Stomach smooth muscle (tissue), 2 donors: ENCODE results near the gene SH3BP4.

Experiments used
- H3K27ac ChIP-seq: one replicate; pipeline ENCODE4 v1.7.0; 2013; ENCODE audit warnings: mild to moderate bottlenecking, low read length, inconsistent platforms
- H3K27me3 ChIP-seq, 2 donors: one replicate each; pipeline ENCODE4 v1.7.0; 2013; ENCODE audit warnings: low read length in 2 of 2; ENCODE audit not compliant: insufficient read depth in 2 of 2, control insufficient read depth in 1 of 2
- H3K36me3 ChIP-seq, 2 donors: one replicate each; pipeline ENCODE4 v1.7.0; 2013; ENCODE audit warnings: low read length in 2 of 2; ENCODE audit not compliant: control insufficient read depth in 2 of 2, insufficient read depth in 2 of 2
- H3K4me1 ChIP-seq: one replicate; pipeline ENCODE4 v1.7.0; 2013; ENCODE audit warnings: low read length; ENCODE audit not compliant: control insufficient read depth, insufficient read depth
- H3K4me3 ChIP-seq, 2 donors: one replicate each; pipeline ENCODE4 v1.7.0; 2013; ENCODE audit warnings: low read length in 2 of 2
- H3K9ac ChIP-seq, 2 donors: one replicate each; pipeline ENCODE4 v1.7.0; 2013; ENCODE audit warnings: low read length in 2 of 2, mild to moderate bottlenecking in 1 of 2
- H3K9me3 ChIP-seq, 2 donors: one replicate each; pipeline ENCODE4 v1.7.0; 2013; ENCODE audit warnings: low read length in 2 of 2; ENCODE audit not compliant: control insufficient read depth in 2 of 2
- donor health status: healthy.
- donor health status: Pancreatic carcinoma.

The SH3BP4 gene

GRCh38 chr2:234967201-234967869 lies 15.5 kb downstream of the SH3BP4 start:
- Histone ChIP-seq H3K27ac (no peak overlapping the region), H3K9ac (no peak overlapping the region), H3K9me3 (no peaks in the 10 kb centered on the region), H3K4me3 (no peak overlapping the region), H3K36me3 (no peaks in the 10 kb centered on the region), H3K27me3 (no peaks in the 10 kb centered on the region), H3K4me1 (peaks cover 11% of the 10 kb centered on the region)

GRCh38 chr2:234967870-234968208 lies 16.0 kb downstream of the SH3BP4 start:
- Histone ChIP-seq H3K4me1 (peaks cover 11% of the 10 kb centered on the region), H3K9me3 (no peaks in the 10 kb centered on the region), H3K27ac (no peak overlapping the region), H3K36me3 (no peaks in the 10 kb centered on the region), H3K4me3 (no peak overlapping the region), H3K9ac (no peak overlapping the region), H3K27me3 (no peaks in the 10 kb centered on the region)

- Histone ChIP-seq H3K36me3 (no peaks in the 10 kb centered on the region), H3K9ac (no peak overlapping the region), H3K9me3 (no peaks in the 10 kb centered on the region), H3K27me3 (no peaks in the 10 kb centered on the region), H3K27ac (no peak overlapping the region), H3K4me1 (peaks cover 7% of the 10 kb centered on the region), H3K4me3 (no peak overlapping the region)
These were observed 17.0 kb downstream of the SH3BP4 start for GRCh38 chr2:234968631-234969305.

GRCh38 chr2:234969306-234970098 lies 17.7 kb downstream of the SH3BP4 start:
- no peak overlapping the region for H3K9ac ChIP-seq
- no peaks in the 10 kb centered on the region for H3K9me3 ChIP-seq
- no peak overlapping the region for H3K4me3 ChIP-seq
- H3K4me1 ChIP-seq, result peaks cover 6% of the 10 kb centered on the region
- H3K36me3 ChIP-seq, result no peaks in the 10 kb centered on the region
- H3K27ac ChIP-seq, result no peak overlapping the region
- no peaks in the 10 kb centered on the region for H3K27me3 ChIP-seq

GRCh38 chr2:234970099-234970440 lies 18.3 kb downstream of the SH3BP4 start:
- H3K27me3 ChIP-seq, result no peaks in the 10 kb centered on the region
- no peaks in the 10 kb centered on the region for H3K36me3 ChIP-seq
- peaks cover 12% of the 10 kb centered on the region for H3K4me1 ChIP-seq
- H3K9me3 ChIP-seq, result no peaks in the 10 kb centered on the region
- no peak overlapping the region for H3K4me3 ChIP-seq
- no peak overlapping the region for H3K9ac ChIP-seq
- no peak overlapping the region for H3K27ac ChIP-seq

GRCh38 chr2:234970477-234970882 lies 18.7 kb downstream of the SH3BP4 start:
- peaks cover 16% of the 10 kb centered on the region for H3K4me1 ChIP-seq
- no peak overlapping the region for H3K4me3 ChIP-seq
- H3K27me3 ChIP-seq, result no peaks in the 10 kb centered on the region
- no peak overlapping the region for H3K9ac ChIP-seq
- H3K36me3 ChIP-seq, result no peaks in the 10 kb centered on the region
- H3K9me3 ChIP-seq, result no peaks in the 10 kb centered on the region
- H3K27ac ChIP-seq, result no peak overlapping the region

GRCh38 chr2:234971496-234971895 lies 19.7 kb downstream of the SH3BP4 start:
- H3K27ac ChIP-seq, result no peak overlapping the region
- H3K36me3 ChIP-seq, result no peaks in the 10 kb centered on the region
- no peaks in the 10 kb centered on the region for H3K9me3 ChIP-seq
- no peak overlapping the region for H3K4me3 ChIP-seq
- peaks cover 17% of the 10 kb centered on the region for H3K4me1 ChIP-seq
- H3K27me3 ChIP-seq, result no peaks in the 10 kb centered on the region
- H3K9ac ChIP-seq, result no peak overlapping the region

- no peaks in the 10 kb centered on the region for H3K9me3 ChIP-seq
- H3K27ac ChIP-seq, result no peak overlapping the region
- no peaks in the 10 kb centered on the region for H3K27me3 ChIP-seq
- no peak overlapping the region for H3K9ac ChIP-seq
- peaks cover 19% of the 10 kb centered on the region for H3K4me1 ChIP-seq
- no peaks in the 10 kb centered on the region for H3K36me3 ChIP-seq
- H3K4me3 ChIP-seq, result no peak overlapping the region
These were observed 21.2 kb downstream of the SH3BP4 start for GRCh38 chr2:234973008-234973407.

GRCh38 chr2:234974501-234975385 lies 22.9 kb downstream of the SH3BP4 start:
- Histone ChIP-seq H3K9ac (no peak overlapping the region), H3K9me3 (peaks cover 0 to 4% of the 10 kb centered on the region in 2 donors), H3K36me3 (no peaks in the 10 kb centered on the region), H3K4me1 (peaks cover 32% of the 10 kb centered on the region), H3K4me3 (peak overlapping the region in 1 of 2 donors; percentile 29), H3K27me3 (no peaks in the 10 kb centered on the region), H3K27ac (peak overlapping the region; percentile 24)

GRCh38 chr2:234975611-234976010 lies 23.8 kb downstream of the SH3BP4 start:
- Histone ChIP-seq H3K9me3 (peaks cover 0 to 6% of the 10 kb centered on the region in 2 donors), H3K27ac (no peak overlapping the region), H3K27me3 (no peaks in the 10 kb centered on the region), H3K9ac (no peak overlapping the region), H3K4me1 (peaks cover 35% of the 10 kb centered on the region), H3K36me3 (no peaks in the 10 kb centered on the region), H3K4me3 (no peak overlapping the region)
